Osteocyte (in vitro differentiated cells): Measurements from ENCODE around the gene B4GALNT4. TPM values are rescaled to one million over a fixed set of nuclear protein-coding genes. Genes with fewer than 3 reads are reported as not detected.
"Not testable (repeated sequence)": the region's sequence is repeated elsewhere in the genome, so short reads cannot be mapped to it uniquely, and the experiment has no call there.

Source experiments
- DNase-seq: peaks from one replicate; pipeline ENCODE4 v3.0.0; 2021; ENCODE audit warnings: mixed read lengths; ENCODE audit not compliant: unreplicated experiment; ENCODE audit errors: extremely low spot score
- H3K27ac Mint-ChIP-seq: one replicate; pipeline ENCODE4 v1.8.0; 2021; ENCODE audit warnings: mild to moderate bottlenecking, mixed read lengths; ENCODE audit not compliant: unreplicated experiment
- H3K27me3 Mint-ChIP-seq: one replicate; pipeline ENCODE4 v1.8.0; 2021; ENCODE audit warnings: mixed read lengths; ENCODE audit not compliant: unreplicated experiment
- H3K36me3 Mint-ChIP-seq: one replicate; pipeline ENCODE4 v1.8.0; 2021; ENCODE audit warnings: mixed read lengths; ENCODE audit not compliant: unreplicated experiment
- H3K4me1 Mint-ChIP-seq: one replicate; pipeline ENCODE4 v1.8.0; 2021; ENCODE audit warnings: mixed read lengths; ENCODE audit not compliant: unreplicated experiment
- H3K4me3 Mint-ChIP-seq: one replicate; pipeline ENCODE4 v1.8.0; 2021; ENCODE audit warnings: mild to moderate bottlenecking, moderate library complexity, mixed read lengths; ENCODE audit not compliant: unreplicated experiment
- H3K9me3 Mint-ChIP-seq: one replicate; pipeline ENCODE4 v1.8.0; 2021; ENCODE audit warnings: mixed read lengths; ENCODE audit not compliant: unreplicated experiment
- CTCF ChIP-seq: fragments of 200-600 bp; sonication (generic); IDR thresholded peaks from 2 replicates; pipeline ENCODE4 v1.5.0; 2021; ENCODE audit warnings: antibody characterized with exemption, mild to moderate bottlenecking, moderate library complexity
- long read RNA-seq: library from polyadenylated mRNA; unstranded; transcript quantifications from one replicate; pipeline ENCODE4 v2.0.0, GENCODE V29; 2021
- total RNA-seq: library from RNA; stranded (reverse); gene quantifications from 2 replicates; pipeline ENCODE4 v1.2.1, GENCODE V29; 2021

B4GALNT4 gene, protein sequence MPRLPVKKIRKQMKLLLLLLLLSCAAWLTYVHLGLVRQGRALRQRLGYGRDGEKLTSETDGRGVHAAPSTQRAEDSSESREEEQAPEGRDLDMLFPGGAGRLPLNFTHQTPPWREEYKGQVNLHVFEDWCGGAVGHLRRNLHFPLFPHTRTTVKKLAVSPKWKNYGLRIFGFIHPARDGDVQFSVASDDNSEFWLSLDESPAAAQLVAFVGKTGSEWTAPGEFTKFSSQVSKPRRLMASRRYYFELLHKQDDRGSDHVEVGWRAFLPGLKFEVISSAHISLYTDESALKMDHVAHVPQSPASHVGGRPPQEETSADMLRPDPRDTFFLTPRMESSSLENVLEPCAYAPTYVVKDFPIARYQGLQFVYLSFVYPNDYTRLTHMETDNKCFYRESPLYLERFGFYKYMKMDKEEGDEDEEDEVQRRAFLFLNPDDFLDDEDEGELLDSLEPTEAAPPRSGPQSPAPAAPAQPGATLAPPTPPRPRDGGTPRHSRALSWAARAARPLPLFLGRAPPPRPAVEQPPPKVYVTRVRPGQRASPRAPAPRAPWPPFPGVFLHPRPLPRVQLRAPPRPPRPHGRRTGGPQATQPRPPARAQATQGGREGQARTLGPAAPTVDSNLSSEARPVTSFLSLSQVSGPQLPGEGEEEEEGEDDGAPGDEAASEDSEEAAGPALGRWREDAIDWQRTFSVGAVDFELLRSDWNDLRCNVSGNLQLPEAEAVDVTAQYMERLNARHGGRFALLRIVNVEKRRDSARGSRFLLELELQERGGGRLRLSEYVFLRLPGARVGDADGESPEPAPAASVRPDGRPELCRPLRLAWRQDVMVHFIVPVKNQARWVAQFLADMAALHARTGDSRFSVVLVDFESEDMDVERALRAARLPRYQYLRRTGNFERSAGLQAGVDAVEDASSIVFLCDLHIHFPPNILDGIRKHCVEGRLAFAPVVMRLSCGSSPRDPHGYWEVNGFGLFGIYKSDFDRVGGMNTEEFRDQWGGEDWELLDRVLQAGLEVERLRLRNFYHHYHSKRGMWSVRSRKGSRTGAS
- 61.0 and 63.3 TPM in 2 replicates for total RNA-seq
- long read RNA-seq, partial matches to known transcripts: 1 of 1 reads
- long read RNA-seq, other reads (novel, unspliced or antisense): 0 of 1 reads

DNA sequence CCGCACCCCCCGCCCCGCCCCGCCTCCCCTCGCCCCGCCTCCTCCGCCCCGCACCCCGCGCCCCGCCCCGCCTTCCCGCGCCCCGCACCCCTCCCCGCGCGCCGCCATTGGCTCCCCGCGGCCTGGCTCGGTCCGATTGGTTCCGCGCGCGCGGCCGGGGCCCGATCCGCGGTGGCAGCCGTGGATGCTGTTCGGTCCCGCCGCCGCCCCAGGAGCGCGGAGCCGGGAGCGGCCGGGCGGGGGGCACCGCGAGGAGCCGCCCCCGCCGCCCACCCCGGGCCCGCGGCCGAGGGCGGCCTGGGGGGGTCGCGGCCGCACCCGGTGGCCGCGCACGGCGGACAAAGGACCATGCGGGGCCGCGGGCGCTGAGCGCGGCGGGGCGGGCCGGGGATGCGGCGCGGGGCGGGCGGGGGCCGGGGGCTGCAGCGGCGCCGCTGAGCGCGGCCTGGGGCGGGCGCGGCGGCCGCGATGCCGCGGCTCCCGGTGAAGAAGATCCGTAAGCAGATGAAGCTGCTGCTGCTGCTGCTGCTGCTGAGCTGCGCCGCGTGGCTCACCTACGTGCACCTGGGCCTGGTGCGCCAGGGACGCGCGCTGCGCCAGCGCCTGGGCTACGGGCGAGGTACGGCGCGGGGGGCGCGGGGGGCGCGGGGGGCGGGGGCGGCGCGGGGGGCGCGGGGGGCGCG lies at the start of gene B4GALNT4:
TSS of gene B4GALNT4 (plus strand) at position 164 of the 683 bp plus-strand sequence. CDS start at position 469, 305 bp downstream.
- H3K4me3 Mint-ChIP-seq: peak within 1 kb of the TSS; percentile 85
- no peak for TF ChIP-seq CTCF
- H3K4me1 Mint-ChIP-seq: peaks cover 36% of the 10 kb centered on the region
- peaks cover 5% of the 10 kb centered on the region for H3K36me3 Mint-ChIP-seq
- H3K27me3 Mint-ChIP-seq: peaks cover 6% of the 10 kb centered on the region
- H3K9me3 Mint-ChIP-seq: no peaks in the 10 kb centered on the region
- DNase-seq: peak; percentile 80
- peak within 1 kb of the TSS; percentile 83 for H3K27ac Mint-ChIP-seq

GRCh38 chr11:319888-320273 lies 49.4 kb upstream of the B4GALNT4 start:
- DNase-seq, H3K27me3 Mint-ChIP-seq, H3K9me3 Mint-ChIP-seq: not testable (repeated sequence)
- Mint-ChIP-seq H3K4me1 (peaks cover 29% of the 10 kb centered on the region), H3K36me3 (peaks cover 16% of the 10 kb centered on the region), H3K4me3 (peak overlapping the region; percentile 97), H3K27ac (peak overlapping the region; percentile 98)

DNA sequence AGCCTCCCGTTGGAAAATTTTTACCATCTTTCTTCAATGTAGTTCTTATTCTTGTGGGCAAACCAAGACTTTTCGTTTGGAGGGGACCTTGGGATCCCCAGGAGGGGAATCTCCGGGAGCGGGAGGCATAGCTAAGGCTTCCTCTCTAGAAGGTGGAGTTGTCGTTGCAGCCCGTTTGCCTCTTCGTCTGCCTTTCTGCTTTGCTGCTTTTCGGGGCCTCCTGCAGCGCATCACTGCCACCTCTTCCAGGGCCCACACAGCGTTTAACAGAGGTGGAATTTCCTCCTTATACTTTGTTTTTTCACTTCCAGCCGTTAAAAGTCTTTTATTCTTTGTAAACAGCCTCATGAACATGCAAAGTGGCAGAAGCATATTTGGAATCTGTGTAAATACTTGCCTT lies 45.1 kb upstream of the B4GALNT4 start:
- no peaks in the 10 kb centered on the region for H3K27me3 Mint-ChIP-seq
- H3K4me3 Mint-ChIP-seq: no peak overlapping the region
- DNase-seq: no peak
- H3K36me3 Mint-ChIP-seq: peaks cover 6% of the 10 kb centered on the region
- peaks cover 37% of the 10 kb centered on the region for H3K4me1 Mint-ChIP-seq
- H3K27ac Mint-ChIP-seq: peak overlapping the region; percentile 44
- no peak for TF ChIP-seq CTCF
- no peaks in the 10 kb centered on the region for H3K9me3 Mint-ChIP-seq

- not testable (repeated sequence) for H3K9me3 Mint-ChIP-seq, DNase-seq
Observed at GRCh38 chr11:324593-325517, 44.4 kb upstream of the B4GALNT4 start.

DNA sequence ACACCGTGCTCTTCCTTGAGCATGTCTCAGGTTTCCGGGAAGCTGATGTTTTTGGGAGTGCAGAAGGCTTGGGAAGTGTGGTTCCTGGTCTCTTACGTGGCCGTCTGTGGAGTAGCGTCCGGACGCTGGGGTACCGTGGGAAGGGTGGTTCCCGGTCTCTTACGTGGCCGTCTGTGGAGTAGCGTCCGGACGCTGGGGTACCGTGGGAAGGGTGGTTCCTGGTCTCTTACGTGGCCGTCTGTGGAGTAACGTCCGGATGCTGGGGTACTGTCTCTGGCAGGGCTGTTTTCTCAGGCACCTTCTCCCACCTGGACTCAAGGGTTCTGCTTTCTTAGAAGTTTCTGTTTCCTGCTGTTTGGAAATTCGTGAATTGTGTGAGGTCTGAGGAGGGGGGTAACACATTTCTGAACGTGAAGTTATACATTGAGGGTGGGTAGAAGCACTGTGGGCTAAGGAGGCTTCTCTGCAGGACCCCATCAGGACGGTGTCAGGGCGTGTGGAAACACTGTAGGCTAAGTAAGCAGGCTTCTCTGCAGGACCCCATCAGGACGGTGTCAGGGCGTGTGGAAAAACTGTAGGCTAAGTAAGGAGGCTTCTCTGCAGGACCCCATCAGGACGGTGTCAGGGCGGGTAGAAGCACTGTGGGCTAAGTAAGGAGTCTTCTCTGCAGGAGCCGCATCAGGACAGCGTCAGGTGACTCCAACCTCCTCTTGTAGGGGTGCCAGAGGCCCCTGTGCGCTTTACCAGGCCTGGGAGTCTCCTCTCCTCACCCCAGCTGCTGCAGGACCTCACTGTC lies 43.3 kb upstream of the B4GALNT4 start:
- Mint-ChIP-seq H3K9me3 (no peaks in the 10 kb centered on the region), H3K27me3 (no peaks in the 10 kb centered on the region), H3K4me3 (no peak overlapping the region), H3K36me3 (no peaks in the 10 kb centered on the region), H3K27ac (peak overlapping the region; percentile 86), H3K4me1 (peaks cover 48% of the 10 kb centered on the region)
- DNase-seq: no peak
- TF ChIP-seq CTCF: no peak

More at GRCh38 chr11:324593-325517, 44.4 kb upstream of the B4GALNT4 start:
- not testable (repeated sequence) for H3K4me3 Mint-ChIP-seq, H3K27me3 Mint-ChIP-seq, H3K36me3 Mint-ChIP-seq
- peak overlapping the region; percentile 44 for H3K27ac Mint-ChIP-seq
- peaks cover 43% of the 10 kb centered on the region for H3K4me1 Mint-ChIP-seq
